GM18498 (cell line): ENCODE measurements around the gene PAMR1.
A peak's percentile ranks its signal among the peaks of the same experiment; 100 is the strongest.

Experiments used
- ATAC-seq: cut with Tn5 transposase; IDR thresholded peaks from one replicate; pipeline ENCODE4 v1.9.1; 2021; ENCODE audit warnings: mild to moderate bottlenecking, moderate library complexity; ENCODE audit not compliant: unreplicated experiment

PAMR1 gene

GRCh38 chr11:35407041-35407440 lies 118.4 kb downstream of the PAMR1 start:
- ATAC-seq = no peak

- no peak for ATAC-seq
Observed at GRCh38 chr11:35404388-35404775, 121.0 kb downstream of the PAMR1 start.

- ATAC-seq = no peak
Observed at GRCh38 chr11:35403765-35404387, 121.5 kb downstream of the PAMR1 start.

- no peak for ATAC-seq
Observed at GRCh38 chr11:35402751-35403660, 122.4 kb downstream of the PAMR1 start.

- no peak for ATAC-seq
Observed at GRCh38 chr11:35398881-35399280, 126.5 kb downstream of the PAMR1 start.

- ATAC-seq = no peak
Observed at GRCh38 chr11:35394941-35395340, 130.5 kb downstream of the PAMR1 start.

- ATAC-seq = no peak
Observed at GRCh38 chr11:35393098-35393497, 132.3 kb downstream of the PAMR1 start.

- peak; percentile 55 for ATAC-seq
Observed at GRCh38 chr11:35391922-35392688, 133.3 kb downstream of the PAMR1 start.

GRCh38 chr11:35390737-35391682 lies 134.4 kb downstream of the PAMR1 start:
- peak; percentile 87 for ATAC-seq

- no peak for ATAC-seq
Observed at GRCh38 chr11:35389897-35390465, 135.4 kb downstream of the PAMR1 start.

- no peak for ATAC-seq
Observed at GRCh38 chr11:35389112-35389511, 136.3 kb downstream of the PAMR1 start.

GRCh38 chr11:35388061-35388460 lies 137.4 kb downstream of the PAMR1 start:
- ATAC-seq = no peak

GRCh38 chr11:35387111-35387982 lies 138.1 kb downstream of the PAMR1 start:
- ATAC-seq = no peak

- no peak for ATAC-seq
Observed at GRCh38 chr11:35383953-35384352, 141.5 kb downstream of the PAMR1 start.
